ENCODE data around the gene ZNF550. TPM values are rescaled to one million over a fixed set of nuclear protein-coding genes. Genes with fewer than 3 reads are reported as not detected.
A peak's percentile ranks its signal among the peaks of the same experiment; 100 is the strongest.

ZNF550 gene
- total RNA-seq, 1 donor from 2014 or later: 8.6 TPM

- Mint-ChIP-seq H3K9me3 (ENCODE audit: low read depth) (peaks cover 61% of the 10 kb centered on the region), H3K4me1 (ENCODE audit: low read depth) (peaks cover 21% of the 10 kb centered on the region), H3K4me3 (ENCODE audit: unreplicated experiment) (peak overlapping the region; percentile 94), H3K27ac (ENCODE audit: unreplicated experiment) (peak overlapping the region; percentile 84), H3K36me3 (ENCODE audit: low read depth) (peaks cover 49% of the 10 kb centered on the region), H3K27me3 (ENCODE audit: low read depth) (no peaks in the 10 kb centered on the region)
- no peak for DNase-seq (ENCODE audit: low spot score)
- peak; percentile 46 for TF ChIP-seq CTCF (IDR thresholded peaks at IDR 0.05)
Observed at GRCh38 chr19:57558525-57558924, 1.1 kb downstream of the ZNF550 start.

DNA sequence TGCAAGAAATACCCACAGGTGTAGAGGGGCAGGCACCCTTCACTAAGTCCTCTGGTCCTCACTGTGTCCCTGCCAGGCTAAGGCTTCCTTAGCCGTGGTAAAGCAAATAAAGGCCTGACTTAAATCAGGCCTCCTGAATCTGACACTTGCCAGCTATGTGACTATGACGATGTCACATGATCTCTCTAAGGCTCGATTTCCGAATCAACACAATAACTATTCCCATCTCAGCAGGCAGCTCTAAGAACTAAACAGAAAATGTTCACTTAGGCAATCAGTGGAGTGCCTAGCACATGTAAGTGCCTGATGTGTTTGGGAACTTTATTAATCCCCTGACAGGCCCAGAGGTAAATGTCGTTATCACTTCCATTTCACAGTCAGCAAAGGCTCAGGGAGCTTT lies 2.0 kb downstream of the ZNF550 start:
- Mint-ChIP-seq H3K9me3 (ENCODE audit: low read depth) (peaks cover 62% of the 10 kb centered on the region), H3K36me3 (ENCODE audit: low read depth) (peaks cover 54% of the 10 kb centered on the region), H3K4me1 (ENCODE audit: low read depth) (peaks cover 21% of the 10 kb centered on the region), H3K4me3 (ENCODE audit: unreplicated experiment) (peak overlapping the region; percentile 94), H3K27ac (ENCODE audit: unreplicated experiment) (no peak overlapping the region), H3K27me3 (ENCODE audit: low read depth) (no peaks in the 10 kb centered on the region)
- no peak for TF ChIP-seq CTCF (IDR thresholded peaks at IDR 0.05)
- no peak for DNase-seq (ENCODE audit: low spot score)

DNA sequence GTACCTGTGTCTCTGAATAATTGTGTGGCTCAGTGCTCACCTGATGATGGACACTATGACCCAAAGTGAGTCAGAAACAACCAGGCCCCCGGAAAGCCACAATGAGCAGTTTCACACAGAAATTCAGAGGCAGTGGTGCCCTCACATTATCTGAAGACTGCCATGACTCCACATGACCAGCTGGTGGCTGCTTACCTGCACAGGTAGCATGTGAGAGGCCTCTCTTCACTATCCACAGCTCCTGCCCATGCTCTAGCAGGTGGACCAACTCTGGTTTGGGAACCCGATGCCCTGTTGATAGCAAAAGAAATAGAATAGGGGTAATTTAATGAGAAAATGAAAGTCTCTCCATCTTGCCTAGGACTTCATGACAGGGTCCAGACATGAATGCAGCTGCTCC lies 7.2 kb downstream of the ZNF550 start:
- H3K36me3 Mint-ChIP-seq (ENCODE audit: low read depth): peaks cover 95% of the 10 kb centered on the region
- H3K27me3 Mint-ChIP-seq (ENCODE audit: low read depth): no peaks in the 10 kb centered on the region
- no peak overlapping the region for H3K27ac Mint-ChIP-seq (ENCODE audit: unreplicated experiment)
- H3K9me3 Mint-ChIP-seq (ENCODE audit: low read depth): peaks cover 83% of the 10 kb centered on the region
- DNase-seq (ENCODE audit: low spot score): no peak
- TF ChIP-seq CTCF (IDR thresholded peaks at IDR 0.05): no peak
- no peak overlapping the region for H3K4me3 Mint-ChIP-seq (ENCODE audit: unreplicated experiment)
- peaks cover under 1% of the 10 kb centered on the region for H3K4me1 Mint-ChIP-seq (ENCODE audit: low read depth)

GRCh38 chr19:57546513-57546912 lies 13.2 kb downstream of the ZNF550 start:
- no peak overlapping the region for H3K27ac Mint-ChIP-seq (ENCODE audit: unreplicated experiment)

DNA sequence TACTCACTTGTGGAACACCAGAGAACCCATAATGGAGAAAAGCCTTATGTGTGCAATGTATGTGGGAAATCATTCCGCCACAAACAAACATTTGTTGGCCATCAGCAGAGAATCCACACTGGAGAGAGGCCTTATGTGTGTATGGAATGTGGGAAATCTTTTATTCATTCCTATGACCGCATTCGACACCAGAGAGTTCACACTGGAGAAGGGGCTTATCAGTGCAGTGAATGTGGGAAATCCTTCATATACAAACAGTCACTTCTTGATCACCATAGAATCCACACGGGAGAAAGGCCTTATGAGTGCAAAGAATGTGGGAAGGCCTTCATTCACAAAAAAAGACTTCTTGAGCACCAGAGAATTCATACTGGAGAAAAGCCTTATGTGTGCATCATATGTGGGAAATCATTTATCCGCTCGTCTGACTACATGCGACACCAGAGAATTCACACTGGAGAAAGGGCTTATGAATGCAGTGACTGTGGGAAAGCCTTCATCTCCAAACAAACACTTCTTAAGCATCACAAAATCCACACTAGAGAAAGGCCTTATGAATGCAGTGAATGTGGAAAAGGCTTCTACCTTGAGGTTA lies 21.6 kb downstream of the ZNF550 start:
- no peak overlapping the region for H3K4me3 Mint-ChIP-seq (ENCODE audit: unreplicated experiment)
- H3K4me1 Mint-ChIP-seq (ENCODE audit: low read depth): no peaks in the 10 kb centered on the region
- H3K9me3 Mint-ChIP-seq (ENCODE audit: low read depth): peaks cover 86% of the 10 kb centered on the region
- H3K27me3 Mint-ChIP-seq (ENCODE audit: low read depth): no peaks in the 10 kb centered on the region
- H3K27ac Mint-ChIP-seq (ENCODE audit: unreplicated experiment): no peak overlapping the region
- TF ChIP-seq CTCF (IDR thresholded peaks at IDR 0.05): no peak
- no peak for DNase-seq (ENCODE audit: low spot score)
- H3K36me3 Mint-ChIP-seq (ENCODE audit: low read depth): peaks cover 96% of the 10 kb centered on the region

More at GRCh38 chr19:57546513-57546912, 13.2 kb downstream of the ZNF550 start:
- Mint-ChIP-seq H3K4me1 (ENCODE audit: low read depth) (no peaks in the 10 kb centered on the region), H3K36me3 (ENCODE audit: low read depth) (peaks cover 88% of the 10 kb centered on the region), H3K27me3 (ENCODE audit: low read depth) (no peaks in the 10 kb centered on the region), H3K9me3 (ENCODE audit: low read depth) (peaks cover 77% of the 10 kb centered on the region), H3K4me3 (ENCODE audit: unreplicated experiment) (no peak overlapping the region)
- no peak for DNase-seq (ENCODE audit: low spot score)
- no peak for TF ChIP-seq CTCF (IDR thresholded peaks at IDR 0.05)
